PC-9 (cell line): ENCODE data around the gene AUTS2. TPM values are rescaled to one million over a fixed set of nuclear protein-coding genes. Genes with fewer than 3 reads are reported as not detected.

Experiments
- BruUV-seq: library from RNA; stranded (reverse); fragments of 400-500 nt; replicated peaks from 2 replicates; lab custom pipeline; 2021; lab: Mats Ljungman, UMichigan
- CTCF ChIA-PET: fragments of 300-600 bp; sonication (Branson Sonifier 250); formaldehyde crosslinking; loops from one replicate; lab custom pipeline; 2022; ENCODE audit warnings: antibody characterized with exemption; lab: Charles Lee
- POLR2A ChIA-PET: fragments of 300-600 bp; sonication (Branson Sonifier 250); formaldehyde crosslinking; loops from one replicate; lab custom pipeline; 2022; ENCODE audit warnings: antibody characterized with exemption; ENCODE audit not compliant: unreplicated experiment; lab: Charles Lee
- DNase-seq, 2 experiments: peaks; one replicate each; pipeline versions ENCODE4 v3.0.0 to v3.0.0-alpha.2; 2015 to 2022; ENCODE audit warnings: mixed read lengths in 1 of 2
- H2AFZ ChIP-seq: fragments of 200-600 bp; sonication (generic); 2 replicates; pipeline ENCODE4 v1.8.1; 2017; ENCODE audit warnings: antibody characterized with exemption
- H3F3A ChIP-seq: fragments of 200-600 bp; sonication (generic); 2 replicates; pipeline ENCODE4 v1.8.1; 2017; ENCODE audit warnings: antibody characterized with exemption, mild to moderate bottlenecking, low read depth; ENCODE audit not compliant: insufficient read depth
- H3K27ac ChIP-seq: fragments of 200-600 bp; sonication (generic); 2 replicates; pipeline ENCODE4 v1.6.1; 2016; ENCODE audit warnings: mixed run types
- H3K27me3 ChIP-seq: fragments of 200-600 bp; sonication (generic); 2 replicates; pipeline ENCODE4 v1.6.1; 2016; ENCODE audit warnings: low read depth, mixed run types; ENCODE audit not compliant: insufficient read depth
- H3K36me3 ChIP-seq: fragments of 200-600 bp; sonication (generic); 2 replicates; pipeline ENCODE4 v1.6.1; 2016; ENCODE audit warnings: low read depth, mixed run types
- H3K4me1 ChIP-seq: fragments of 200-600 bp; sonication (generic); replicated peaks from 2 replicates; pipeline ENCODE4 v1.6.1; 2016; ENCODE audit warnings: mixed run types; ENCODE audit not compliant: insufficient read depth
- H3K4me2 ChIP-seq: fragments of 200-600 bp; sonication (generic); 2 replicates; pipeline ENCODE4 v1.6.1; 2017; ENCODE audit warnings: mixed run types
- H3K4me3 ChIP-seq: fragments of 200-600 bp; sonication (generic); 2 replicates; pipeline ENCODE4 v1.6.1; 2016; ENCODE audit warnings: mixed run types
- H3K79me2 ChIP-seq: fragments of 200-600 bp; sonication (generic); 2 replicates; pipeline ENCODE4 v1.6.1; 2017; ENCODE audit warnings: low read depth, mixed run types
- H3K9me2 ChIP-seq: fragments of 200-600 bp; sonication (generic); 2 replicates; pipeline ENCODE4 v1.8.1; 2017; ENCODE audit warnings: mild to moderate bottlenecking; ENCODE audit not compliant: insufficient read depth
- H3K9me3 ChIP-seq: fragments of 200-600 bp; sonication (generic); 2 replicates; pipeline ENCODE4 v1.8.1; 2016; ENCODE audit warnings: low read depth; ENCODE audit not compliant: insufficient read depth
- H4K20me1 ChIP-seq: fragments of 200-600 bp; sonication (generic); 2 replicates; pipeline ENCODE4 v1.8.1; 2017; ENCODE audit not compliant: insufficient read depth
- EZH2 ChIP-seq: fragments of 200-600 bp; sonication (generic); IDR thresholded peaks from 2 replicates; pipeline ENCODE4 v1.8.0; 2017; ENCODE audit warnings: antibody characterized with exemption, low read depth
- intact Hi-C: fragments of 100-400 bp; cut with micrococcal nuclease; formaldehyde crosslinking; loops from one replicate; pipeline ENCODE4 v1.10.0; 2022; ENCODE audit not compliant: unreplicated experiment
- total RNA-seq: library from RNA; stranded (reverse); gene quantifications from 2 replicates; pipeline ENCODE4 v1.2.3, GENCODE V29; 2021
- TF ChIP-seq, protein P1 (sequence below): fragments of 200-600 bp; sonication (generic); conservative IDR thresholded peaks from 2 replicates; pipeline ENCODE4 v1.6.1; 2017; ENCODE audit warnings: mixed run types, antibody characterized with exemption, mild to moderate bottlenecking, moderate library complexity

AUTS2 gene
- total RNA-seq, 1 experiment from 2014 or later = not detected

GRCh38 chr7:70306173-70306572 is 707.9 kb downstream of the AUTS2 start:
- ChIA-PET CTCF (no interaction called here), POLR2A (no interaction called here)
- intact Hi-C loops = no loop called here

DNA sequence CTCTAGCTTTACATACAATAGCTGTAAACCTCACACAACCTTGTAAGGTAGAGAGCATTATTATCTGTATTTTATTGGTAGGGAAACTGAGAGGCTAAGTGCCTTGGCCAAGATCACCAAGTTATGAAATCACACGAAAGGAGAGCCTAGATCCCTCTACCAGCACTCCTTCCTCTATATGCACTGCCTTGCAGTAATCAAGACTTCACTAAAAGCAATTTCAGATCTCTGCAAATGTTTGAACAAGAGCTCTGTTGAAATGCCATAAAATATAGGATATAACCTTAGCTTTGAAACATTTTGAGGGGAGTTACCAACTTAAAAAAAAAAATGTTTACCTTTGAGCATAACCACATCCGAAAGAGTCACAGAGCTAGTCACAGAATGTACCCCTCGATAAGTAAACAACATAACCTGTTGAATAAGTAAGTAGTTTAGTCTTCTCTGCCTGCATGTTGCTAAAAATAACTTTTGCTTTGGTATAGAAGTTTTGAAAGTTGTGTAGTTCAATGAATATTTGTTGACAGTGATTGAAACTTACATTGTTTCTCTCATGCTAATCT is 709.4 kb downstream of the AUTS2 start:
- no peak for DNase-seq
- H3K27ac ChIP-seq = no peak overlapping the region
- H3K79me2 ChIP-seq = no peaks in the 10 kb centered on the region
- H3F3A ChIP-seq = no peaks in the 10 kb centered on the region
- TF ChIP-seq, protein P1, sequence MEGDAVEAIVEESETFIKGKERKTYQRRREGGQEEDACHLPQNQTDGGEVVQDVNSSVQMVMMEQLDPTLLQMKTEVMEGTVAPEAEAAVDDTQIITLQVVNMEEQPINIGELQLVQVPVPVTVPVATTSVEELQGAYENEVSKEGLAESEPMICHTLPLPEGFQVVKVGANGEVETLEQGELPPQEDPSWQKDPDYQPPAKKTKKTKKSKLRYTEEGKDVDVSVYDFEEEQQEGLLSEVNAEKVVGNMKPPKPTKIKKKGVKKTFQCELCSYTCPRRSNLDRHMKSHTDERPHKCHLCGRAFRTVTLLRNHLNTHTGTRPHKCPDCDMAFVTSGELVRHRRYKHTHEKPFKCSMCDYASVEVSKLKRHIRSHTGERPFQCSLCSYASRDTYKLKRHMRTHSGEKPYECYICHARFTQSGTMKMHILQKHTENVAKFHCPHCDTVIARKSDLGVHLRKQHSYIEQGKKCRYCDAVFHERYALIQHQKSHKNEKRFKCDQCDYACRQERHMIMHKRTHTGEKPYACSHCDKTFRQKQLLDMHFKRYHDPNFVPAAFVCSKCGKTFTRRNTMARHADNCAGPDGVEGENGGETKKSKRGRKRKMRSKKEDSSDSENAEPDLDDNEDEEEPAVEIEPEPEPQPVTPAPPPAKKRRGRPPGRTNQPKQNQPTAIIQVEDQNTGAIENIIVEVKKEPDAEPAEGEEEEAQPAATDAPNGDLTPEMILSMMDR = no peak
- no peak for TF ChIP-seq EZH2
- ChIA-PET POLR2A (no interaction called here), CTCF (no interaction called here)
- no peak overlapping the region for H2AFZ ChIP-seq
- H3K4me3 ChIP-seq = no peak overlapping the region
- H4K20me1 ChIP-seq = no peaks in the 10 kb centered on the region
- H3K9me3 ChIP-seq = no peaks in the 10 kb centered on the region
- no TSS peak for BruUV-seq
- no peak overlapping the region for H3K4me2 ChIP-seq
- H3K9me2 ChIP-seq = no peaks in the 10 kb centered on the region
- H3K36me3 ChIP-seq = no peaks in the 10 kb centered on the region
- H3K27me3 ChIP-seq = peaks cover 10% of the 10 kb centered on the region
- intact Hi-C loops = no loop called here
- no peaks in the 10 kb centered on the region for H3K4me1 ChIP-seq

More at GRCh38 chr7:70306173-70306572, 707.9 kb downstream of the AUTS2 start:
- Histone ChIP-seq H3K4me3 (no peak overlapping the region), H4K20me1 (no peaks in the 10 kb centered on the region), H3K79me2 (no peaks in the 10 kb centered on the region), H3F3A (no peaks in the 10 kb centered on the region), H3K27me3 (peaks cover 10% of the 10 kb centered on the region), H3K4me1 (no peaks in the 10 kb centered on the region), H3K36me3 (no peaks in the 10 kb centered on the region), H3K9me3 (no peaks in the 10 kb centered on the region), H3K9me2 (no peaks in the 10 kb centered on the region), H3K4me2 (no peak overlapping the region), H3K27ac (no peak overlapping the region), H2AFZ (no peak overlapping the region)
- no peak for DNase-seq
- TF ChIP-seq, protein P1 = no peak
- no peak for TF ChIP-seq EZH2
- no TSS peak for BruUV-seq

DNA sequence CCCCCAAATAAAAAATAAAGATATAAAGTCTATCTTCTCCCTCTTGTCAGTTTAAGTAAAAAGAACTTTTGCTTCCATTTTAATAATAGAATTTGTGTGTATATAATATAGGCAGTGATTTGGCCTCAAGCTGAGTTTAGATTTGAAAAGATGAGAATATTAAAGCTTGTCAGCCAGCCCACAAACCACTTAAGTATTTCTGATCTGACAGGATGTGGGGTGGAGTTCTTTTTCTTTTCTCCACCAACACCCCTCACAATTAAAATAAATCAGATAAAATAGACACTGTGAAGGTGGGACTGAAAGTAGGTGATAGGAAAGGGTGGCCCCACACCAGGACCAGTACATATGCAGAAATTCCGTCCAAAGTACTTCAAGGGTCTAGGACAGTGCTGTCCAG is 714.1 kb downstream of the AUTS2 start:
- POLR2A ChIA-PET = no interaction called here
- no peak overlapping the region for H3K27ac ChIP-seq
- intact Hi-C loops = no loop called here

More for the DNA sequence above, 714.1 kb downstream of the AUTS2 start:
- Histone ChIP-seq H3K27me3 (peaks cover 16% of the 10 kb centered on the region), H3K9me2 (no peaks in the 10 kb centered on the region), H3K4me1 (no peaks in the 10 kb centered on the region), H2AFZ (no peak overlapping the region), H3K36me3 (no peaks in the 10 kb centered on the region), H3F3A (no peaks in the 10 kb centered on the region), H4K20me1 (no peaks in the 10 kb centered on the region), H3K4me2 (no peak overlapping the region), H3K4me3 (no peak overlapping the region), H3K9me3 (no peaks in the 10 kb centered on the region), H3K79me2 (no peaks in the 10 kb centered on the region)
- no peak for TF ChIP-seq EZH2
- TF ChIP-seq, protein P1 = no peak
- BruUV-seq = no TSS peak
- no peak for DNase-seq
- CTCF ChIA-PET = no interaction called here
